HCT116 (cell line): ENCODE data around the gene FAM181B. TPM values are rescaled to one million over a fixed set of nuclear protein-coding genes. Genes with fewer than 3 reads are reported as not detected.

Source experiments
- ATAC-seq: fragments of 200-7000 bp; cut with Tn5 transposase; 2 replicates; pipeline ENCODE4 v1.9.1; 2020; ENCODE audit warnings: mild to moderate bottlenecking, moderate library complexity
- BruUV-seq: library from RNA; stranded (reverse); fragments of 400-500 nt; replicated peaks from 2 replicates; lab custom pipeline; 2021; lab: Mats Ljungman, UMichigan
- CTCF ChIA-PET: fragments of 300-600 bp; sonication (Branson Sonifier 250); formaldehyde crosslinking; loops from one replicate; lab custom pipeline; 2021; ENCODE audit warnings: antibody characterized with exemption; lab: Charles Lee
- POLR2A ChIA-PET: fragments of 300-600, 350-600 bp; sonication (Branson Sonifier 250); formaldehyde crosslinking; loops from one replicate; lab custom pipeline; 2021; ENCODE audit warnings: antibody characterized with exemption; lab: Charles Lee
- RAD21 ChIA-PET, 2 experiments: fragments of 300-600 bp; sonication (Branson Sonifier 250); formaldehyde crosslinking; loops; one replicate each; lab custom pipeline; 2023; ENCODE audit warnings: low total read pairs in 2 of 2; ENCODE audit not compliant: uncharacterized antibody in 2 of 2, unreplicated experiment in 2 of 2, low non-redundant PET in 1 of 2; lab: Charles Lee
- DNase-seq: peaks from one replicate; pipeline ENCODE4 v3.0.0-alpha.2; 2010; ENCODE audit warnings: low read depth, low spot score
- H2AFZ ChIP-seq: fragments of 200-600 bp; shearing (Covaris generic), sonication (generic); 2 replicates; pipeline ENCODE4 v1.6.1; 2017; ENCODE audit warnings: low read depth, mixed run types, mixed read lengths, antibody characterized with exemption, low read length; ENCODE audit not compliant: poor library complexity, severe bottlenecking
- H3K27ac ChIP-seq: 2 replicates; pipeline ENCODE4 v1.5.1; 2012; ENCODE audit warnings: low read depth, low read length
- H3K27me3 ChIP-seq: fragments of 200-600 bp; sonication (generic); 2 replicates; pipeline ENCODE4 v1.6.1; 2016; ENCODE audit warnings: mixed run types, low read length, mixed read lengths; ENCODE audit not compliant: insufficient read depth
- H3K36me3 ChIP-seq, 2 experiments: fragments of 200-500 bp in 1 of 2; fragments of 200-600 bp in 1 of 2; sonication (Bioruptor generic) in 1 of 2; sonication (generic) in 1 of 2; 2 replicates each; pipeline versions ENCODE4 v1.5.1 to v1.6.1; 2014 to 2016; ENCODE audit warnings: low read length in 2 of 2, inconsistent platforms in 1 of 2, mixed read lengths in 1 of 2, mixed run types in 1 of 2; ENCODE audit not compliant: insufficient read depth in 2 of 2, control insufficient read depth in 1 of 2
- H3K4me1 ChIP-seq, 2 experiments: fragments of 200-600 bp in 1 of 2; sonication (generic) in 1 of 2; 2 replicates each; pipeline versions ENCODE4 v1.5.1 to v1.6.1; 2012 to 2017; ENCODE audit warnings: low read length in 2 of 2, inconsistent platforms in 1 of 2, mild to moderate bottlenecking in 1 of 2, mixed read lengths in 1 of 2, mixed run types in 1 of 2, moderate library complexity in 1 of 2; ENCODE audit not compliant: insufficient read depth in 2 of 2, control insufficient read depth in 1 of 2
- H3K4me2 ChIP-seq: fragments of 200-600 bp; sonication (generic); 2 replicates; pipeline ENCODE4 v1.6.1; 2017; ENCODE audit warnings: mixed run types, low read length, mixed read lengths
- H3K4me3 ChIP-seq, 2 experiments: fragments of 200-600 bp in 1 of 2; sonication (generic) in 1 of 2; replicated peaks in 1 of 2; 2 replicates each; pipeline ENCODE4 v1.5.1; 2011 to 2016; ENCODE audit warnings: low read length in 2 of 2, control low read depth in 1 of 2, low read depth in 1 of 2, mild to moderate bottlenecking in 1 of 2, mixed read lengths in 1 of 2, mixed run types in 1 of 2
- H3K79me2 ChIP-seq: fragments of 200-600 bp; sonication (generic); 2 replicates; pipeline ENCODE4 v1.6.1; 2017; ENCODE audit warnings: mild to moderate bottlenecking, mixed run types, low read length, moderate library complexity, mixed read lengths; ENCODE audit not compliant: insufficient read depth
- H3K9ac ChIP-seq: fragments of 200-600 bp; sonication (generic); 2 replicates; pipeline ENCODE4 v1.6.1; 2016; ENCODE audit warnings: low read length, mixed read lengths
- H3K9me2 ChIP-seq: fragments of 200-600 bp; sonication (generic), shearing (Covaris generic); 2 replicates; pipeline ENCODE4 v1.6.1; 2017; ENCODE audit warnings: mixed run types, mild to moderate bottlenecking, moderate library complexity; ENCODE audit not compliant: insufficient read depth
- H3K9me3 ChIP-seq, 2 experiments: fragments of 200-500 bp in 1 of 2; fragments of 200-600 bp in 1 of 2; sonication (Bioruptor generic) in 1 of 2; sonication (generic) in 1 of 2; 2 replicates each; pipeline ENCODE4 v1.6.1; 2014 to 2017; ENCODE audit warnings: low read length in 2 of 2, mixed read lengths in 2 of 2, inconsistent platforms in 1 of 2, low read depth in 1 of 2, mild to moderate bottlenecking in 1 of 2, mixed run types in 1 of 2, moderate library complexity in 1 of 2; ENCODE audit not compliant: control insufficient read depth in 1 of 2, insufficient read depth in 1 of 2
- H4K20me1 ChIP-seq: fragments of 200-600 bp; sonication (generic), shearing (Covaris generic); 2 replicates; pipeline ENCODE4 v1.6.1; 2017; ENCODE audit warnings: mixed run types, mild to moderate bottlenecking, moderate library complexity; ENCODE audit not compliant: insufficient read depth
- CBX3 ChIP-seq: IDR thresholded peaks from 2 replicates; pipeline ENCODE4 v1.6.1; 2012; ENCODE audit warnings: low read depth
- CEBPB ChIP-seq: IDR thresholded peaks from 2 replicates; pipeline ENCODE4 v1.6.1; 2012; ENCODE audit warnings: low read depth
- CTCF ChIP-seq, 3 experiments: fragments of 200-600 bp in 1 of 3; sonication (generic) in 1 of 3; IDR thresholded peaks in 2 of 3; conservative IDR thresholded peaks in 1 of 3; 2 replicates each; pipeline ENCODE4 v1.5.1; 2012 to 2017; ENCODE audit warnings: low read depth in 2 of 3, low read length in 2 of 3, antibody characterized with exemption in 1 of 3, borderline replicate concordance in 1 of 3, control low read depth in 1 of 3, mild to moderate bottlenecking in 1 of 3, mixed read lengths in 1 of 3, mixed run types in 1 of 3, moderate library complexity in 1 of 3; ENCODE audit not compliant: insufficient read depth in 1 of 3
- EGR1 ChIP-seq: IDR thresholded peaks from 2 replicates; pipeline ENCODE4 v1.6.1; 2012; ENCODE audit warnings: low read depth
- ELF1 ChIP-seq: IDR thresholded peaks from 2 replicates; pipeline ENCODE4 v1.6.1; 2012; ENCODE audit warnings: low read depth, borderline replicate concordance
- EZH2 ChIP-seq: fragments of 200-600 bp; sonication (generic); IDR thresholded peaks from 2 replicates; pipeline ENCODE4 v1.6.1; 2017; ENCODE audit warnings: antibody characterized with exemption, mixed run types
- EZH2phosphoT487 ChIP-seq: fragments of 200-600 bp; IDR thresholded peaks from 2 replicates; pipeline ENCODE4 v1.6.1; 2018; ENCODE audit warnings: antibody characterized with exemption, borderline replicate concordance
- FOSL1 ChIP-seq: IDR thresholded peaks from 2 replicates; pipeline ENCODE4 v1.6.1; 2012; ENCODE audit warnings: low read depth
- POLR2A ChIP-seq: IDR thresholded peaks from 2 replicates; pipeline ENCODE4 v1.7.0; 2011; ENCODE audit warnings: borderline replicate concordance; ENCODE audit not compliant: insufficient read depth, insufficient read length; ENCODE audit errors: extremely low read depth
- RAD21 ChIP-seq: IDR thresholded peaks from 2 replicates; pipeline ENCODE4 v1.6.1; 2012; ENCODE audit warnings: low read depth, mild to moderate bottlenecking
- SIN3A ChIP-seq: IDR thresholded peaks from 2 replicates; pipeline ENCODE4 v1.6.1; 2012; ENCODE audit warnings: low read depth
- SP1 ChIP-seq: IDR thresholded peaks from 2 replicates; pipeline ENCODE4 v1.6.1; 2012; ENCODE audit warnings: low read depth
- TCF7L2 ChIP-seq: IDR thresholded peaks from 2 replicates; pipeline ENCODE4 v1.7.0; 2011; ENCODE audit warnings: borderline replicate concordance, inconsistent platforms; ENCODE audit not compliant: insufficient read depth, insufficient read length; ENCODE audit errors: extremely low read depth
- YY1 ChIP-seq: IDR thresholded peaks from 2 replicates; pipeline ENCODE4 v1.6.1; 2011; ENCODE audit warnings: low read length, low read depth, moderate library complexity, mild to moderate bottlenecking; ENCODE audit not compliant: insufficient replicate concordance; ENCODE audit errors: extremely low read depth
- ZFX ChIP-seq: fragments of 450-650 bp; IDR thresholded peaks from 2 replicates; pipeline ENCODE4 v1.6.1; 2017
- ZNF274 ChIP-seq: fragments of 200-500 bp; sonication (Bioruptor generic); IDR thresholded peaks from 2 replicates; pipeline ENCODE4 v1.6.1; 2014; ENCODE audit warnings: mild to moderate bottlenecking, low read depth, low read length, inconsistent platforms
- intact Hi-C: fragments of 100-400 bp; cut with micrococcal nuclease; formaldehyde crosslinking; loops from 2 replicates; pipeline ENCODE4 v1.10.0; 2022
- total RNA-seq: library from RNA; stranded (reverse); gene quantifications from one replicate; pipeline ENCODE4 v1.2.1, GENCODE V29; 2021; ENCODE audit not compliant: unreplicated experiment
- TF ChIP-seq, protein P1 (sequence below): IDR thresholded peaks from 2 replicates; pipeline ENCODE4 v1.6.1; 2012
- TF ChIP-seq, protein P2 (sequence below): IDR thresholded peaks from 2 replicates; pipeline ENCODE4 v1.6.1; 2011; ENCODE audit warnings: mild to moderate bottlenecking, low read length, moderate library complexity; ENCODE audit not compliant: insufficient replicate concordance; ENCODE audit errors: extremely low read depth
- TF ChIP-seq, protein P3 (sequence below): IDR thresholded peaks from 2 replicates; pipeline ENCODE4 v1.6.1; 2012

FAM181B gene
- total RNA-seq, 1 experiment from 2014 or later: not detected

DNA sequence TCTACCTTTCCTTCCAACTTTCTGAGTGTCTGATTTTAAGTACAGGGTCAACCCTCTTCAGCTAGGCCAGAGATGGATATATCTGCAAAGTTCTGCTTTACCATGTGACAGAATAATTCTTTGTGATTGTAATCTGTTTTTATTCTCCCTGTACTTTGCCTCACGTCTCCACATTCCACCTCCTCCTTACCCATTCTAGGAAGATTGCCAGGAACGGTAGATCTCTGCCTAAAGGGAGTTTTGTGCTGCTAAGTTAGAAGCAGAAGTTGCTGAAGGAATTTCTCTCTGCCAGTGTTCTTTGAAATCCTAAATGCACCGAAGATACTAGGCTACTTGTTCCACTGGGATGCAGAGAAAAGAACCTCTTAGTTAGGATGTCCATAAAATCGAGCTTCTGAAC, 20.7 kb upstream of the FAM181B start:
- Histone ChIP-seq H3K79me2 (no peaks in the 10 kb centered on the region), H3K27me3 (peaks cover 72% of the 10 kb centered on the region), H3K9me3 (no peaks in the 10 kb centered on the region), H4K20me1 (no peaks in the 10 kb centered on the region), H3K9me2 (no peaks in the 10 kb centered on the region), H3K4me1 (no peaks in the 10 kb centered on the region), H3K4me3 (no peak overlapping the region), H3K27ac (no peak overlapping the region), H3K4me2 (no peak overlapping the region), H2AFZ (no peak overlapping the region), H3K9ac (no peak overlapping the region), H3K36me3 (no peaks in the 10 kb centered on the region)
- ChIA-PET RAD21 (no interaction called here), POLR2A (no interaction called here), CTCF (interaction anchor here (0.9 kb wide), 1 partner anchor 21 kb away, joined by 4 read pairs; no protein-coding TSS in a partner anchor)
- BruUV-seq: no TSS peak
- no peak for ATAC-seq
- DNase-seq: no peak
- no peak for TF ChIP-seq RAD21
- no peak for TF ChIP-seq YY1
- TF ChIP-seq FOSL1: no peak
- TF ChIP-seq, protein P1, sequence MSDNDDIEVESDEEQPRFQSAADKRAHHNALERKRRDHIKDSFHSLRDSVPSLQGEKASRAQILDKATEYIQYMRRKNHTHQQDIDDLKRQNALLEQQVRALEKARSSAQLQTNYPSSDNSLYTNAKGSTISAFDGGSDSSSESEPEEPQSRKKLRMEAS: no peak
- no peak for TF ChIP-seq EGR1
- no peak for TF ChIP-seq CEBPB
- no peak for TF ChIP-seq CBX3
- no peak for TF ChIP-seq CTCF (IDR thresholded peaks at IDR 0.05 in 2 of 3, conservative IDR thresholded peaks at IDR 0.05 in 1 of 3; ENCODE audit: borderline replicate concordance in 1 of 3, insufficient read depth in 1 of 3, low read depth in 2 of 3, low read length in 2 of 3)
- TF ChIP-seq TCF7L2: no peak
- no peak for TF ChIP-seq SP1
- TF ChIP-seq ZFX: no peak
- TF ChIP-seq ELF1: no peak
- TF ChIP-seq, protein P2, sequence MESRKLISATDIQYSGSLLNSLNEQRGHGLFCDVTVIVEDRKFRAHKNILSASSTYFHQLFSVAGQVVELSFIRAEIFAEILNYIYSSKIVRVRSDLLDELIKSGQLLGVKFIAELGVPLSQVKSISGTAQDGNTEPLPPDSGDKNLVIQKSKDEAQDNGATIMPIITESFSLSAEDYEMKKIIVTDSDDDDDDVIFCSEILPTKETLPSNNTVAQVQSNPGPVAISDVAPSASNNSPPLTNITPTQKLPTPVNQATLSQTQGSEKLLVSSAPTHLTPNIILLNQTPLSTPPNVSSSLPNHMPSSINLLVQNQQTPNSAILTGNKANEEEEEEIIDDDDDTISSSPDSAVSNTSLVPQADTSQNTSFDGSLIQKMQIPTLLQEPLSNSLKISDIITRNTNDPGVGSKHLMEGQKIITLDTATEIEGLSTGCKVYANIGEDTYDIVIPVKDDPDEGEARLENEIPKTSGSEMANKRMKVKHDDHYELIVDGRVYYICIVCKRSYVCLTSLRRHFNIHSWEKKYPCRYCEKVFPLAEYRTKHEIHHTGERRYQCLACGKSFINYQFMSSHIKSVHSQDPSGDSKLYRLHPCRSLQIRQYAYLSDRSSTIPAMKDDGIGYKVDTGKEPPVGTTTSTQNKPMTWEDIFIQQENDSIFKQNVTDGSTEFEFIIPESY: no peak
- no peak for TF ChIP-seq EZH2
- no peak for TF ChIP-seq ZNF274
- TF ChIP-seq, protein P3, sequence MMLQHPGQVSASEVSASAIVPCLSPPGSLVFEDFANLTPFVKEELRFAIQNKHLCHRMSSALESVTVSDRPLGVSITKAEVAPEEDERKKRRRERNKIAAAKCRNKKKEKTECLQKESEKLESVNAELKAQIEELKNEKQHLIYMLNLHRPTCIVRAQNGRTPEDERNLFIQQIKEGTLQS: no peak
- no peak for TF ChIP-seq EZH2phosphoT487
- no peak for TF ChIP-seq SIN3A
- no peak for TF ChIP-seq POLR2A
- intact Hi-C loops: no loop called here
